ENCODE data around the gene TGFB2.

GRCh38 chr1:218411101-218411500 lies 66.0 kb downstream of the TGFB2 start:
- TF ChIP-seq CTCF (IDR thresholded peaks at IDR 0.05; ENCODE audit: borderline replicate concordance, extremely low read depth, low read length, poor library complexity, severe bottlenecking): no peak
- no peak for TF ChIP-seq EZH2 (IDR thresholded peaks at IDR 0.05; ENCODE audit: borderline replicate concordance, low read depth, low read length, severe bottlenecking)

All from DND-41 (cell line).